ENCODE data around the gene DPYSL4. TPM values are rescaled to one million over a fixed set of nuclear protein-coding genes. Genes with fewer than 3 reads are reported as not detected.

The DPYSL4 gene
- total RNA-seq, 2 experiments from 2014 or later = 20.9 to 23.2 TPM

- no peaks in the 10 kb centered on the region for H3K9me3 Mint-ChIP-seq
- H3K36me3 Mint-ChIP-seq (ENCODE audit: low read depth) = no peaks in the 10 kb centered on the region
- no peak overlapping the region for H3K4me3 Mint-ChIP-seq
- H3K27me3 Mint-ChIP-seq = peaks cover 47% of the 10 kb centered on the region
- DNase-seq = no peak
- no peak overlapping the region for H3K27ac Mint-ChIP-seq
- CTCF ChIA-PET = no interaction called here
- ATAC-seq = no peak
- POLR2A ChIA-PET = no interaction called here
- no peak for TF ChIP-seq CTCF (IDR thresholded peaks at IDR 0.05)
- intact Hi-C loops (cut with micrococcal nuclease) = no loop called here
- H3K4me1 Mint-ChIP-seq (ENCODE audit: low read depth) = no peaks in the 10 kb centered on the region
These were observed 6.0 kb upstream of the DPYSL4 start for GRCh38 chr10:132180736-132181135.

DNA sequence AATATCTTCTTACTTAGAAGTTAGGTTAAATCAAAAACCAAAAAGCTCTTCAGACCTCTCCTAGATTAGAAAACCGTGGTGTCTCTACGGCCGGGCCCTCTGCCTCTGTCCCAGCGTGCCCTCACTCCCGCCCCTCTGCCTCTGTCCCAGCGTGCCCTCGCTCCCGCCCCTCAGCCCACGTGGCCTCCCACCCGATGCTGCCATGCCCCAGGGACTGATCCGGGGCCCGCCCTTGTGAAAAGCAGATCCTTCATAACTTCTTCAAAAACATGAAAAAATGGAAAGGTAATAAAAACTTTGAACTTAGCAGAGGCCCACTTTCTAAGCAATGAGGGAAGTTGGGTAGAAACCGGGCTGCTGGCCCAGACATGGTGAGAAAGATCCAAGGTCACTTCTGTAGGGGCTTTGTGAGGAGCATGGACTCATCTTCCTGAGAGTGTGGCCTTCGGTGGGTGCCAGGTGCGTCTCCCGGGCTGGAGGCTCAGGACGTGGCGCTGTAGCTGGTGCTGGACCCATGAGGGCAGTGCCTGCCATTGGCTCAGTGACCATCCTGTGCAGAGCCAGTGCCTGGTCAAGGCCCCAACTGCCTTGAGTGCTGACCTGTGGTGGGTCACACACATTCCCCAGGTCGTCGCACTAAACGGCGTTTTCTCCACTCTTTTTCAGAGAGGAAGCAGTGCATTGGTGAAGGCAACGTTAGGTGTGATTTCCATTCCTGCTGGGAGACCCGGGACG is 4.9 kb upstream of the DPYSL4 start:
- Mint-ChIP-seq H3K4me1 (ENCODE audit: low read depth) (no peaks in the 10 kb centered on the region), H3K4me3 (no peak overlapping the region), H3K27me3 (peaks cover 42% of the 10 kb centered on the region), H3K36me3 (ENCODE audit: low read depth) (no peaks in the 10 kb centered on the region), H3K27ac (no peak overlapping the region), H3K9me3 (no peaks in the 10 kb centered on the region)
- intact Hi-C loops (cut with micrococcal nuclease) = no loop called here
- ChIA-PET POLR2A (no interaction called here), CTCF (no interaction called here)
- ATAC-seq = no peak
- no peak for DNase-seq
- no peak for TF ChIP-seq CTCF (IDR thresholded peaks at IDR 0.05)

GRCh38 chr10:132182591-132182990 is 4.2 kb upstream of the DPYSL4 start:
- intact Hi-C loops (cut with micrococcal nuclease) = no loop called here

DNA sequence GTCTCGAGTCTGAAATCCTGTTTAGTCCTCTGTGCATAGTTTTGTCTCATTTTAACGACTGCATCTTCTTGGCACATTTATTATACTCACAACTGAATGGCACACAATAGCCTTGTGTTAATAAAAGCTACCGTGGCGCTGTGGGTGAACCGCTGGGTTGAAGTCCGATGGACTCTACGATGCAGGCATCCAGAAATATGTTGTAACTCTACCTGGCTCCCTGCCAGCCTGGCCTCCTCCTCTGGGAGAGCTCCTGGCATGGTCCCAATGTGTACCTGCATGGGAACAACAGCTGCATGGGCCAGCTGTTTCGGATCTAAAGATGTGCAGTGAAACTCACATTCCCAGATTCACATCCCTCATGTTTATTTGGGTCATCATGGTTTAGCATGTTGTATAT is 3.7 kb upstream of the DPYSL4 start:
- POLR2A ChIA-PET = no interaction called here

More at GRCh38 chr10:132182591-132182990, 4.2 kb upstream of the DPYSL4 start:
- Mint-ChIP-seq H3K9me3 (no peaks in the 10 kb centered on the region), H3K27me3 (peaks cover 35% of the 10 kb centered on the region), H3K4me1 (ENCODE audit: low read depth) (no peaks in the 10 kb centered on the region), H3K4me3 (no peak overlapping the region), H3K36me3 (ENCODE audit: low read depth) (no peaks in the 10 kb centered on the region), H3K27ac (no peak overlapping the region)
- ATAC-seq (no peak), DNase-seq (no peak)
- TF ChIP-seq CTCF (IDR thresholded peaks at IDR 0.05) = no peak
- POLR2A ChIA-PET = no interaction called here
- CTCF ChIA-PET = no interaction called here

More for the DNA sequence above, 3.7 kb upstream of the DPYSL4 start:
- H3K9me3 Mint-ChIP-seq = no peaks in the 10 kb centered on the region
- ATAC-seq = no peak
- H3K4me3 Mint-ChIP-seq = no peak overlapping the region
- no peaks in the 10 kb centered on the region for H3K4me1 Mint-ChIP-seq (ENCODE audit: low read depth)
- no peak overlapping the region for H3K27ac Mint-ChIP-seq
- intact Hi-C loops (cut with micrococcal nuclease) = no loop called here
- no peak for TF ChIP-seq CTCF (IDR thresholded peaks at IDR 0.05)
- no peaks in the 10 kb centered on the region for H3K36me3 Mint-ChIP-seq (ENCODE audit: low read depth)
- no peak for DNase-seq
- H3K27me3 Mint-ChIP-seq = peaks cover 34% of the 10 kb centered on the region
- CTCF ChIA-PET = no interaction called here
